HG03378 (cell line): ENCODE results near the gene ZNF688.
"Not testable (repeated sequence)": the region's sequence is repeated elsewhere in the genome, so short reads cannot be mapped to it uniquely, and the experiment has no call there.

Experiments
- ATAC-seq: cut with Tn5 transposase; IDR thresholded peaks from one replicate; pipeline ENCODE4 v1.9.1; 2021; ENCODE audit warnings: mild to moderate bottlenecking, moderate library complexity; ENCODE audit not compliant: unreplicated experiment

Gene ZNF688

GRCh38 chr16:30557957-30558788 lies 13.3 kb downstream of the ZNF688 start, which contains the start of gene ZNF764:
Gene ZNF764 (minus strand): TSS chr16:30558374. CDS start chr16:30558182, 192 bp downstream.
- peak; percentile 78 for ATAC-seq

- ATAC-seq, result peak; percentile 21
Observed at GRCh38 chr16:30557707-30557956, 13.9 kb downstream of the ZNF688 start.

- no peak for ATAC-seq
Observed at GRCh38 chr16:30556125-30556473, 15.4 kb downstream of the ZNF688 start.

DNA sequence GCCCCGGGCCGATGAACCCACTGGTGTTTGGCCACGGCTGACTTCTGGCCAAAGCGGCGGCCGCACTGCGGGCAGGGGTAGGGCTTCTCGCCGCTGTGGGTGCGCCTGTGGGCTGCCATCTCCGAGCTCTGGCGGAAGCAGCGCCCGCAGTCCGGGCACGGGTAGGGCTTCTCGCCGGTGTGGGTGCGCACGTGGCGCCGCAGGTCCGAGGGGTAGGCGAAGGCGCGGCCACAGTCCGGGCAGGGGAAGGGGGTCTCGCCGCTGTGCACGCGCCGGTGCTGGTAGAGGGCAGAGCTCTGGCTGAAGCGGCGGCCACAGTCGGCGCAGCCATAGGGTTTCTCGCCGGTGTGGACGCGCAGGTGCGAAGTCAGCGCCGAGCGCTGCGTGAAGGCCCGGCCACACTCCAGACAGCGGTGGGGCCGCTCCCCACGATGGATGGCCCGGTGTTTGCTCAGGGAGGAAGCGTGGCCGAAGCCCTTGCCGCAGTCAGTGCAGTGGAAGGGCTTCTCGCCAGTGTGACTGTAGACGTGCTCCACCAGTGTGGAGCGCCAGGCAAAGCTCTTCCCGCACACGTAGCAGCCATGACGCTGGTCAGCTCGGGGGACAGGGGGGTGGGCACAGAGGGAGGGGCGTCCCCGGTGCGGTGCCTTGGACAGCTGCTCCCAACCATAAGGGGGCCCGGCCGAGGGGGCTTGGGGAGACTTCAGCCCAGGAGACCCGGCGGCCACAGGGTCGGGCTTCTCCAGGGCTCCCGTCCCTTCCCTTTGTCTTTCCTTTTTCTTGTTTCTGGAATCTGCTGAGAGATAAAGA lies 16.0 kb downstream of the ZNF688 start:
- no peak for ATAC-seq

DNA sequence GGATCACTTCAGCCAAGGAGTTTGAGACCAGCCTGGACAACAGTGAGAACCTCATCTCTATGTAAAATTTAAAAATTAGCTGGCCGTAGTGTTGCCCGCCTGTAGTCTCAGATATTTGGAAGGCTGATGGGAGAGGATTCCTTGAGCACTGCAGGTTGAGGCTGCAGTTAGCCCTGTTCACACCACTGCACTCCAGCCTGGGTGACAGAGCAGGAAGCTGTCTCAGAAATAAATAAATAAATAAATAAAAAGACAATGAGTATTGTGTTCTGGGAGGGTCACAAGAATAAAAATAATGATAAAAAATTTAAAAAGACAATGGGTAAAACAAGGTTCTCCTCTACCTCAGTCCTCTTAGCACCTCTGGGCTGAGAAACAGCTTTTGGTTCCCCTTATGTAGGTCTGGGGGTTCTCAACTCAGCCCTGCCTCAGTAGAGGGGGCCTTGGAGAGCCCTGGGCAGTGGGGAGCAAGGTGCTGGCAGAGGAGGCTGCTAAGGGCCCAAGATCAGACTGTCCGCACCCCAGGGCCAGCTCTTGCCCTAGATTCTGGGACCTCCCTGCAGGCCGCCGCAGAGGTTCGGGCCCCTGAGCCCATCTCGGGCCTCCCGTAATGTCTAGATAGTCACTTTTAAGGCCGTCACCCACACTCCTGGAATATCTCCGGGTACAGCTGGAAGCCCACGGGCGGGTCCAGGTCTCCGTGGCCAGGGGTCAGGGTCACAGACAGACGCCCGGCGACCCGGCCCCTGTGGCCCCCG lies 16.8 kb downstream of the ZNF688 start:
- ATAC-seq, result no peak

GRCh38 chr16:30553393-30553899 lies 18.1 kb downstream of the ZNF688 start:
- ATAC-seq, result no peak

DNA sequence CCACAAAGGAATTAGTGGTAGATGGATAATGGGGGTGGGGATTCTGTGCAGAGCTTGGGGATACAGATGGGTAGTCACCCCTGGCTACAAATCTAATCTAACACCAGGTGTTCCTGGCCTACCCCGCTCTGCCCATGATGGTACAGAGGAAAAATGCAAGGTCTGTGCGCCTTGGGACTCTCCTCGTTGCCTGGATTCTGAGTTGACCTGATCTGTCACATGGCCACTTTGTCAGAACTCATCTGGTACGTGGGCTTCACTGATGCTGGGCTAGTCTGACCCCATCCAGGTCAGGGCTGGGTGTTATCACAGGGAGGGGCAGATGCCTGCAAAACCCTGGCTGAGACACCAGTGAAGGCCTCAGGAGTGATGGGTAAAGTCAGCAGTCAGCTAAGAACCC lies 18.6 kb downstream of the ZNF688 start:
- no peak for ATAC-seq

DNA sequence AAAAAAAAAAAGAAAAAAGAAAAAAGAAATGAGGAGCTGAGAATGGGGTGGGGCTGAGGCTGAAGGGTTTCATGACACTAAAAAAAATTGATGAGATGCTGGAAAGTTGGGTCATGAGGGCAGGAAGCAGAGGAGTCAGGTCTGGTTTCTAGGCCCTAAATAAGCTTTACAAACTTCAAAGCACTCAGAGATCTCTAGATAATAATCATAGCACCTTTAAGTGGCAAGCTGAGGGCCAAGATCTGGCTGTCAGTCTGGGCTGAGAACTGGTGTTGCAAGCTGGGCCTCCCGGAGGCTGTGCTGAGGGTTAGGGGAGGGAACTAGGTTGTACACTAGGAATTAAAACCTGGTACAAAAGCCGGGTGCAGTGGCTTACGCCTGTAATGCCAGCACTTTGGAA lies 19.7 kb downstream of the ZNF688 start:
- ATAC-seq, result no peak

DNA sequence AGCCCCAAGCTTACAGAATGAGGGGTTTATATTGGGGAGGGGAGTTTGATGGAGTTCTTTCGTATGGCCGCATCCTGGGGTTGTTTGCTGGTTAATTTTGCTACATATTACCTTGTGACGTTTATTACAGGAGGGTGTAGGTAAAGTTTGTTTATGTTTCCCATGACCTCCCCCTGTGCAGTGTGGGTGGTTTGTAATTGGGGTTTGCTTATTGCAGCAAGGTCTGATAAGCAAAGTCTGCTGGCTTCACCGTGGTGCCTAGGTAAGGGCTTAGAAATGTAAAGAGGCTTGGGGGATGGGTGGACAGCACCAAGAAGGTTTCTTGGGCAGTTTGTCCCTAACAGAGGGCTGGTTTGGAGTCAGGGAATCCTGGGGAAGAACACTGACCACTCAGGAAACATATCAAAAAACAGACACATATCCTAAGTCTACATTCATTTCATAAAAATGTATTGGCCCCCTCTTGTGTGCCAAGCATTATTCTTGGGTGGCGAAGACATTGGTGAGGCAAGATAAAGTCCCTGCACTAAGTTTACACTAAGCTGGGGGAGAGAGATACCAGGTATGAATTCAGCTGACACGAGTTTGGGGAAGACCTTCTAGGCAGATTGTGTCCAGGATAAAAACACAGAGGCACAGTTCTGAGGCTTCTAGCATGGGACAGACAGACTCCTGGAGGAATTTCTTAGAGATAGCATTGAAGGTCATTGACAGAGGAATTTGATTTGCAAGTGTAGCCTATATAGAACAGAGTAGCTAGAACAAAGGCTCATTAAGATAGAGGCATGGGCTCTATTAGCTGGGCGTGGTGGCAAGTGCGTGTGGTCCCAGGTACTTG lies 22.9 kb downstream of the ZNF688 start:
- no peak for ATAC-seq

DNA sequence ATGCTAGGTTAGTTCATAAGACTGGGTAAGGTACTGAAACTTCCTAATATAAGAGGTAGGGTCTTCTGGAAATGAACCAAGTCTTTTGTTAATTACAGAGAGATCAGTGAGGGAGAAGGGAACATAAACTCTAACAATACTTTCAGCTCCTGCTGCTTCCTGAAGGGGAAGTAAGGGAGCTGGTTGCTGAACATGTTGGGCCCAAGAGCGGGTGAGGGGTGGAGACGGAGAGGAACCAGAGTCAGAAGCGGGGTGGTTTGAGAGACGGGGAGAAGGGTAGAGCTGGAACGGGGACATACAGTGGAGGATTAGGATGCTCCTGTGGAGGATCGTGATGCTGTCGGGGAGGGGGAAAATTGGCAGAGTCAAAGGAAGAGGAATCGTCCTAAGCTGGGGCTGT lies 25.4 kb downstream of the ZNF688 start:
- ATAC-seq, result no peak

GRCh38 chr16:30543067-30543466 lies 28.4 kb downstream of the ZNF688 start:
- no peak for ATAC-seq

- no peak for ATAC-seq
Observed at GRCh38 chr16:30541502-30542329, 29.8 kb downstream of the ZNF688 start.

DNA sequence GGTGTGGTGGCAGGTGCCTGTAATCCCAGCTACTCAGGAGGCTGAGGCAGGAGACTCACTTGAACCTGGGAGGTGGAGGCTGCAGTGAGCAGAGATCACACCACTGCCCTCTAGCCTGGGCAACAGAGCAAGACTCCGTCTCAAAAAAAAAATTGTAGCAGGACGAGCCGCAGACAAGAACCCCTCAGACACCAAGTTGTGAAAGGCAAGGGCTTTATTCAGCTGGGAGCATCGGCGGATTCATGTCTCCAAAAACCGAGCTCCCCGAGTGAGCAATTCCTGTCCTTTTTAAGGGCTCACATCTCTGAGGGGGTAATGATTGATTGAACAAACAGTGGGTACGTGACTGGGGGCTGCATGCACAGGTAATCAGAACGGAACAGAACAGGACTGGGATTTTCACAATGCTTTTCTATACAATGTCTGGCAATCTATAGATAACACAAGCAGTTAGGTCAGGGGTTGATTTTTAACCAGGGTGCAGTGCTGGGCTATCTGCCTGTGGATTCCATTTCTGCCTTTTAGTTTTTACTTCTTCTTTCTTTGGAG lies 30.5 kb downstream of the ZNF688 start:
- not testable (repeated sequence) for ATAC-seq

DNA sequence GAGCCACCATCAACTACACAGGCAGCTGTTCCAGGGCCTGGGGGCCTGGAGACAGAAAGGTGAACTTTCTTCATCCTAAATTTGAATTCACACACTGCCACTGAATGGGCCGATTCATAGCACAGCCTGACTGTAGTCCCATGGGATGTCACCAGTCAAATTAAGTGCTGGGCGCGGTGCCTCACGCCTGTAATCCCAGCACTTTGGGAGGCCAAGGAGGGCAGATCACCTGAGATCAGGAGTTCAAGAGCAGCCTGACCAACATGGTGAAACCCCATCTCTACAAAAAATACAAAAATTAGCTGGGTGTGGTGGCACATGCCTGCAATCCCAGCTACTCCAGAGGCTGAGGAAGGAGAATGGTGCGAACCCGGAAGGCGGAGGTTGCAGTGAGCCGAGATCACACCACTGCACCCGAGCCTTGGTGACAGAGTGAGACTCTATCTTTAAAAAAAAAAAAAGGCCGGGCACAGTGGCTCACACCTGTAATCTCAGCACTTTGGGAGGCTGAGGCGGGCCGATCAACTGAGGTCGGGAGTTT lies 31.5 kb downstream of the ZNF688 start:
- not testable (repeated sequence) for ATAC-seq

DNA sequence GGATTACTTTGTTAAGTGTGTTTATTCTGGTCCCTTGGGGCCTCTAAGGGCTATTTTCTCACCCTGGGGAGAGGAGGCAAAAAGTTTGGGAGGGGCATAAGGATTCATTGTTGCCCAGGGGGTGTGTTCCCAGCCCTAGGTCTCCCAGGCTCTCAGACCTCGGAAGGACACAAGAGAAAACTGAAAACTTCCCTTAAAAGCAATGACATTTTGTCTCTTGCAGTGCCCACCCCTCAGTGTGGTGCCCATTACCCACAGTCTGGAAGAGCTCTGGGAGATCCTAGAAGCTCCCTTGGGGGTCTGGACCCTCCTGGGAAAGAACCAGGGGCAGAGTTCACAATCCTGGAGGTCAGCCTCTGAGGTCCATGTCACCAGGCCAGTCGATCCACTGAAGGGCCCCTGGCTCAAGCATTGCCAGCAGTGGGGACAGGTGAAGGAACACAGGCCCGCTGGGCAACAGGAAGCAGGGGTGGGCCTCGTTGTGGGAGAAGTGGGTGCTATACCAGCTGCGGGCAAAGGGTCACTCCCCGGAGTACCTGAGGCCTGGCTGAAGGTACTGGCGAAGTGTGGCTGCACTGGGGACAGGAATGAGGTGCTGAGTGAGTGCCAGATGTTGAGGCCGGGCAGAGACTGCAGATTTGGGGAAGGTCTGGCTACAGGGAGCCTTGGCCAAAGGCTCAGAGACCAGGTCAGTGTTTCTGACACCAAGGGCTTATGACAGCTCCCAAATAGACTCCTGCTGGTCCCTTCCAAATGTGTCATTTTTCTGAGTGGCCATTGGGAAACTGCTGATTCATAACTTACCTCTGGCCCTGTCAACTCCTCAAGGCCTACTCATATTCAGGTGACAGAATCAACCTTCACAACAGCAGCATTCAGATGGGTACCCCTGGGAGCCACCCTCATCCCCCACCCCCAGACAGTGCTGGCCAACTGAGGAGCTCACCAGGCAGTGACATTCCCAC lies 32.2 kb downstream of the ZNF688 start:
- no peak for ATAC-seq

GRCh38 chr16:30536391-30537024 lies 35.0 kb downstream of the ZNF688 start:
- not testable (repeated sequence) for ATAC-seq

GRCh38 chr16:30535777-30536190 lies 35.7 kb downstream of the ZNF688 start:
- ATAC-seq, result no peak
